HG02973 (cell line): ENCODE data around the gene GUK1.
A peak's percentile ranks its signal among the peaks of the same experiment; 100 is the strongest.
"Not testable (repeated sequence)": the region's sequence is repeated elsewhere in the genome, so short reads cannot be mapped to it uniquely, and the experiment has no call there.

Experiments used
- ATAC-seq: cut with Tn5 transposase; IDR thresholded peaks from one replicate; pipeline ENCODE4 v1.9.1; 2021; ENCODE audit warnings: moderate library complexity; ENCODE audit not compliant: unreplicated experiment

Gene GUK1

GRCh38 chr1:228161866-228162265, 21.8 kb downstream of the GUK1 start:
- ATAC-seq: no peak

GRCh38 chr1:228162286-228163006, 22.4 kb downstream of the GUK1 start:
- no peak for ATAC-seq

GRCh38 chr1:228163007-228163753, 23.1 kb downstream of the GUK1 start:
- no peak for ATAC-seq

- ATAC-seq: no peak
Measured at GRCh38 chr1:228163776-228164519, 23.9 kb downstream of the GUK1 start.

- ATAC-seq: no peak
Measured at GRCh38 chr1:228164561-228165371, 24.7 kb downstream of the GUK1 start.

GRCh38 chr1:228165372-228166169, 25.5 kb downstream of the GUK1 start, which contains the start of gene IBA57:
Gene IBA57, plus strand, starts transcription at chr1:228165804. Its CDS starts 13 bp downstream, at chr1:228165817.
- peak; percentile 81 for ATAC-seq

GRCh38 chr1:228166170-228166936, 26.3 kb downstream of the GUK1 start:
- ATAC-seq: peak; percentile 14

- no peak for ATAC-seq
Measured at GRCh38 chr1:228168563-228169270, 28.6 kb downstream of the GUK1 start.

- ATAC-seq: no peak
Measured at GRCh38 chr1:228169345-228169744, 29.3 kb downstream of the GUK1 start.

GRCh38 chr1:228170666-228171065, 30.6 kb downstream of the GUK1 start:
- ATAC-seq: no peak

- ATAC-seq: no peak
Measured at GRCh38 chr1:228171221-228171891, 31.3 kb downstream of the GUK1 start.

- ATAC-seq: no peak
Measured at GRCh38 chr1:228172591-228173527, 32.8 kb downstream of the GUK1 start.

- ATAC-seq: not testable (repeated sequence)
Measured at GRCh38 chr1:228173528-228174481, 33.7 kb downstream of the GUK1 start.

- no peak for ATAC-seq
Measured at GRCh38 chr1:228174482-228175315, 34.6 kb downstream of the GUK1 start.
